ENCODE results near the gene RGS6.

The RGS6 gene

DNA sequence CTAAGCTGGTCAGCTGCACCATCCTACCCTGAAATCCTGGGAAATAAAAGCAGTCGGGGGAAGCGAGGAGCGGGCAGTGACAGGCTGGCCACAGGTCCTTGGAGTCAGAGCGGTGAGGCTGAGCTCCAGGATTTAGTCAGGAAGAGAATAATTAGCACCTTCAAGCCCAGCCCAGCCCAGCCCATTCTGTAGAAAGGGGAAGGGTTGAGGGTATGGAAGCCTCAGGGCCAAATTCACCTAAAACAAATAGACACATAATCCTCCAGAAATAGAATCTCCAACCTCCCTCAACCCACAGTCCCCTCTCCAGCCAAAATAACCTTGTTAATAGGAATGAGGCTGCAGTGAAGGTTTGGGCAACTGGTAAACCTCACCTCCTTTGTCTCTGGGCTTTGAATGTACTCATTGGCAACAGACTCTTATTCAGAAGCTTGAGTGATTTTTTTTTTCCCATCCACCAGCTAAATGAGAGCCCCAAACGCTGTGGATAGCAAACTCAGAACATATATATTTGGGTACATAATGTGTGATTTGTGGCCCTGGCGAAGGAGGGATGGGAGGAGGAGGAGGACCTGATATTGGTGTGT lies 627.5 kb downstream of the RGS6 start:
- FAIRE-seq: no peak
- no peak for DNase-seq (ENCODE audit: insufficient read length, low spot score)

DNA sequence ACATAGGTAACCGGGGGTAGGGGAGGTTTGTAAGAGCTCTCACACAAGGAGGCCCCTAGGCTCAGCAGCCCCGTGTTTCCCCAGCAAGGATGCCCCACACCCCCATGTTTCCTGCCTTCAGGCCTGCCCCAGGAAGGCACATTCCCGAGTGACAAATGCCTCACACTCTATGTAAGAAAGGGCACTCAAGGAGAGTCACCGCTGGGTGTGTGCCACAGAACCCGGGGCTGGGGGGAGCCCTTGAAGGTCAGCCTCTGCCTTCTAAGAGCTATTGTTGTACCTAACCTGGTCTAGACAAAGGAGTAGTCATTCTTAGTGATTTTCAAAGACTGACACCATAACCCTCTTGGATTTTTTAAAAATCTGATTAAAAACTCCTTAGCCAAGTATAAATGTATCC lies 628.1 kb downstream of the RGS6 start:
- no peak for FAIRE-seq
- no peak for DNase-seq (ENCODE audit: insufficient read length, low spot score)

DNA sequence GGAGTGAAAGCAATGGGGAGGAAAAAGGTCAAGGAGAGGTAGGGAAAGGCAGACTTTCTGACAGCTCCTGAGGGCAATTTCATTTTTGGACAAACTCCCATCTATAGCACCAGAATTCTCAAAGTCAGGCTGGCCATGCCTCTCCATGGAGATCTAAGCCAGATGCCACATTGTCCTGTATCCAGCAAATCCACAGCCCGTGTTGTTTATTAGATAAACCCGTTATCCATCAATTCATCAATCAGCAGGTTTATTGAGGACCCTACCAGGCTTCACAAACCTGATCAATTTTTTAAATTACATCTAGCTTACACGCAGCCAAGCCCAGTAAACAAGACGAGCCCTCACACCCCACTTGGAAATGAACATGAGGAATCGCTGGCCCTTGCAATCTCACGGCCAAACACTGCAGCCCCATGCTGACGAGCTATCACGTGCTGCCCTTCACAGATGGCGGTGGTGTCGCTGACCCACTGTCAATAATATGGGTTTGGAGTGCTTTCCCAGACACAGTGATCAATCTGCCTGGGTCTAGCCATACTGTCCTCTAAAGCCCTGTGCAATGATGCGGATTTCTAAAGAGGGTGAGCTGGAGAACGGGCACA lies 628.8 kb downstream of the RGS6 start:
- DNase-seq (ENCODE audit: insufficient read length, low spot score): no peak
- no peak for FAIRE-seq

DNA sequence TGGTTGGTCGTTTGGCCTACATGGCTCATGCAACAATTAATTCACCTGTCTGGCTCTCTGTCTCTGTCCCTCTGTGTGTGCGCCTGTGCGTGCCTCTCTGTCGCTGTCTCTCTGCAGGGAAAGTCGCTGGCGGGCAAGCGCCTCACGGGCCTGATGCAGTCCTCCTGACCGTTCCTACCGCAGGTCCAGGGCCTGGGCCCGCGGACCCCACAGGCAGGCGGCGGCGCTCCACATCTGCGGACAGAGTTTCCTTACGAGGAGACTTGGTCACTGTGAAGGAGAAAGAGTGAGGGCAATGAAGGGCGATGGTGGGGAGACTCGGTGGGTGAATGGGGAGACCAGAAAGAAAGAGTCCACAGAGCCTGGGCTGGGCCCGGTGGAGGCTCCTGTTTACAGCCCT lies 630.1 kb downstream of the RGS6 start:
- DNase-seq (ENCODE audit: insufficient read length, low spot score) (no peak), FAIRE-seq (no peak)

DNA sequence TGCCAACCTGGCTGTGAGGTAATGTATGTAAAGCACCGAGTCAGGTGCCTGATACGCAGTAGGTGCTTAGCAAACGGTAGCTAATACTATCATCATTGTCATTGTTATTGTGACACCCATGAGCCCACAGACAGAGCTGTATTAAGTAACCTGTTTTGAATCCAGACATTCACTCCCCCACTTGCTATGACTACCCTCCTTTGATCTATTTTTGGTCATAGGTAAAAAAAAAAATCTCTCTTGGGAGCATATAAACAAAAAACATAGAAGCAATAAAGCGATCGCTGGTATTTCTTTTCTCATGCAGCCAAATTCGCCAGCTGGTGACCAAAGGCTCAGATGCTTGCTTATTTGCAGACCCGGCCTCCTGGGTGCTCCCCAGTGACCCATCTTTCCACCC lies 631.4 kb downstream of the RGS6 start:
- DNase-seq (ENCODE audit: insufficient read length, low spot score): no peak
- FAIRE-seq: no peak

DNA sequence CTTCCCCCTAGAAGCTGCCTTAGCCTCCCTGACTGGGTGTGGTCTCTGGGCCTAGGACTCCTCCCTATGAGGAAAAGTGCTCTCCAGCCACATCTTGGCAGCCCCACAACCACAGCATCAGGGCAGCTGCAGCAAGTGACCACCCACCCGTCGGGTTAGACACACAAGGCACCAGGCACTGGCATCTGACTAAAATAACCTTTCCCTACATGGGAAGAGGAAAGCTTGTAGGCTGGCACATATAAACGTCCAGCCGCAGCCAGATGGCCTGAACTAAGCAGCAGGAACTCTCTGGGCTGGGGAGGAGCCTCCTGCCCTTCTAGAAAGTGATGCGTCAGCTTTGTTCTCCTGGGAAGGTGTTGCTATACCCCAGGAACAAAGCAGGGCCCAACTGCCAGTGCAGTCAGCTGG lies 632.9 kb downstream of the RGS6 start:
- FAIRE-seq (no peak), DNase-seq (ENCODE audit: insufficient read length, low spot score) (no peak)

DNA sequence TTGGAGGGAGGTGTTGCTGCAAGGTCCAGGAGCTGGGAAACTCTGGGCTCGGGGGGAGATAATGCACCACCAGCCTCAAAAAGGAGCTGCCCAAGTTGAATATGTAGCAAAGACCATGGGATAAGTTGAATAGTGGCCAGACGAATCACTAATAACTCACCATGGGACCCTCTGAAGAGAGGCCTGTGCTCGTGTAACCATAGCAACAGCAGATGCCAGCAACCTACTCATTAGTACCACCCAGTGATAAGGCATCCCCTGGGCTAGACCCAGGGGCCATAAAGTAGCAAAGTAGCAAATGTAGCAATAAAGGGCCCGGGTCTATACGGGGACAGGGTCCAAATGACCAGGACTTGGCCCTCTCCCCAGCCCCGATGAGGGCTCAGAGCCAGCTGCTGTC lies 633.7 kb downstream of the RGS6 start:
- FAIRE-seq (no peak), DNase-seq (ENCODE audit: insufficient read length, low spot score) (no peak)

DNA sequence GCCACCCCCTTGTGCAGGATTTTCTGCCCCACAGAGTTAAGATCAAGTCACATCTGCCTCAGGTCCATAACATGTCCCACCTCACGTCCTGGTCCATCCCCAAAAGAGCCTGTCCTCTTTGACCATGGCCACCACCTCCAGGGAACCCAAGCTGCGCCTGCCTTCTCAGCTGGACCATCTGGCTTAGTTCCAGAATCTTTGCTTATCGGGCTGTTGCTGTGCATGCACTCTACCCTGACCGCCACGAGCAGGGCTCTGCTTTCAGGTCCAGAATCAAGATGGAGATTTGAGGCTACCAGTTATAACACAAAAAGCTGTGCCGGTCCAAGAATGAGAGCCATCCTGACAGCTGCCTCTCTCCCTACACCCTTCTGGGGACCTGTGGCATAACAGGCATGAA lies 635.0 kb downstream of the RGS6 start:
- DNase-seq (ENCODE audit: insufficient read length, low spot score) (no peak), FAIRE-seq (no peak)

DNA sequence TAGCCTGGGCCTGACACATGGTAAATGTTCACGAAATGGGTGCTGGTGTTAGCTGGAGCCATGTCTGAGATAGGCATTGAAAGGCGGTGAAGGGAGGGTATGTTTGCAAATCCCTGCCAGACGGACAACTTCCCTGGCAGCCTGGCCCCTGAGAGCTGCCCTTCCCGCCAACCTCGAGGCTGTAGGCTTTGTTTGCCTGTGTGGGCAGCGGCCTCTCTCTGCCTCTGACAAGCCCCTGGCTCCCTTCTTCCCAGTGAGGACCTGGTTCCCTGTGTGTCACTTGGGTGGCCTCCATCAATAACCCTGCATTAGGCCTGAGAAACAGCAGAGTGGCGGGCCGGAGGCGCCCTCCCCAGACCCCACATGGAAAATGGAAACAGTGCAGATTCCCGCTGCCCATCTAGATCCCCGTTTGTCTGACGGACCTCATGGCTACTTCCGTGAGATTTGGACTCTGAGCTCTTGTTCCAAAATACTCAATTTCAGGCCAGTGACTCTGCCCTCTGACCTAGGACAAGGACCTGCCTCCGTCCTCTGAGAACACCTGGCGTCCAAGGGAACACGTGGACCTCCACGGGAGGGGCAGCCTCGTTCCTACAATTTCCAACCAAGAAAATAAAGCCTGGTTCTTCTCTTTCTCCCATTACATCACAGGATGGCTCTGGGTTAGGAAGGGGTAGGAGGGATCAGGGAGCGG lies 636.2 kb downstream of the RGS6 start:
- FAIRE-seq (no peak), DNase-seq (ENCODE audit: insufficient read length, low spot score) (no peak)

DNA sequence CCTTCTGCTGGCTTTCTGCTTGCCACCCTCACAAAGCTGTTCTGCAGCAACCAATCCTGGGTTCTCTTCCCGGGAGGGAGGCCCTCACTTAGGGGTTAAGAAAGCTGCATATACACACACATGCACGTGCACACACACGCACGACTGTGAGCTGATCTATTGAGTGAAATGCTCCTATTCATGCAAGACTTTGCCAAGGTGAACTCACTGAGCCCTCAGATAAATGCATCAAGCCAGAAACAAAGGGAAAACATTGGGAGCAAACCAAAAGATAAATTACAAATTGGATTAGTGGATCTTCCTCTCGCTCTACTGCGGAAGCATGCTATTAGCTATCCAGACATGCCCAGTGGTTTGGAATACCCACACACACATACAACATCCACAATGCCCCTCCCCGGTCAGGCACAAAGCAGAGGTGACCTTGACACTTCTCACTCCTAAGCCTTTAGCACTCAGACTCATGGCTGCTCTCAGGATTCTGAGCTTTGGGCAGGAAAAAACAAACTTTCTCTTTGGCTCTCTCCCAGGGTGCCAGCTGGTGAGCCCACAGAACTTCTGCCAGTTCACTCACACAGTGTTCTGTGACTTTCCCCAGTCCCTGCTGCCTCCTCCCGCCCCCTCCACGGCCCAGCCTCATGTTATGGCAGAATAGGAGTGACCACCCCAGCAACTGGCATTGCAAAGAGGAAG lies 641.6 kb downstream of the RGS6 start:
- no peak for DNase-seq (ENCODE audit: insufficient read length, low spot score)
- no peak for FAIRE-seq

DNA sequence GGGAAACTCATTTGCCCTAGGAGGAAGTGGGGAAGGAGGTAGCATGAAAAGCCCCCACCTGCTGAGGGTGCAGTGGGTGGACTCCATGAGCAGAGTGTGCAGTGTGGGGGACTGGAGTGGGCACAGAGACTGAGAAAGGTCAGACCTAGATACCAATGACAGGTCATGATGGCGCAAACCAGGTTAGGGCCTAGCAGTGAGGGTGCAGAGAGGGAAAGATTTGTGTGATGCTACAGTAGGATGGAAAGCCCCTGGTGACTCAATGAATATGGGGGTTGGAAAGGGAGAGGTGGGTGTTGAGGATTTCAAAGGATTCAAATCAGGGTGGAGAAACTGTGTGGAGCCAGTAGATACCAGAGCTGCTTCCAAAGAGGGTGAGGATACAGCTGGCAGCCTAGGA lies 642.5 kb downstream of the RGS6 start:
- no peak for FAIRE-seq
- DNase-seq (ENCODE audit: insufficient read length, low spot score): no peak

DNA sequence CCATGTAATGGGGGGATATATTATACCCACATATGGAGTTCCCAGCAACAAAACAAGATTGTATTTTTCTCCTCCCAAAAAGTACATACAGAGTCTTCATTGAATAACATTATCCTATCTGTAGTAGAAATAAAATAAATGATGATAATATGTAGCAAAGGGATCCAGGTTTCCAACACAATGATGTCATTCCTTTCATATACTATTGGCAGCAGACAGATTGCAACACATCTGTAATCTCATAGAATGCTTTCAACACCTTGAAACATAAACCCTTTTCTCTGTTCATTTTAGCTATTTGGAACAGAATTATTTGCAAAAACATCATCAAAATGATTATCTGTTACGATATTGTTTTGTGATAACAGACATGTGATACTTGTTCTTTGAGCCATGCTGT lies 644.0 kb downstream of the RGS6 start:
- no peak for DNase-seq (ENCODE audit: insufficient read length, low spot score)
- no peak for FAIRE-seq

DNA sequence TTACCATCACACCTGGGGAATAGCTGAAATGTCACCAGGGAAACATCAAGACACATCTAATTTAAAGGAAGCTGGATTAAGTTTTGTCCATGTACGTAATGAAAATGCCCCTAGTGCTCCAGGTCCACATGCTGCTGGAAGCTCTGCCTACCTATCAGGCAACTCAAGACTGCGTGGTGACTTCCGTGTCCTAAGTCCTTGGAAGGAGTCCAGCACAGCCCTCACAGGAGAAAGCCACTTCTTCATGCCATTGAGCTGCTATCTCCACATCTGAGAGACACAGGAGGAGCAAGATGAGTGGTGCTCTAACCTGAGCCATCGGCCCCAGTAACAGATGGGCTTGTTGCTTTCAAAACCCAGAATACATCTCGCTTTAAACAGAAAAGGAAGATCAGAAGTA lies 645.3 kb downstream of the RGS6 start:
- DNase-seq (ENCODE audit: insufficient read length, low spot score): no peak
- FAIRE-seq: no peak

DNA sequence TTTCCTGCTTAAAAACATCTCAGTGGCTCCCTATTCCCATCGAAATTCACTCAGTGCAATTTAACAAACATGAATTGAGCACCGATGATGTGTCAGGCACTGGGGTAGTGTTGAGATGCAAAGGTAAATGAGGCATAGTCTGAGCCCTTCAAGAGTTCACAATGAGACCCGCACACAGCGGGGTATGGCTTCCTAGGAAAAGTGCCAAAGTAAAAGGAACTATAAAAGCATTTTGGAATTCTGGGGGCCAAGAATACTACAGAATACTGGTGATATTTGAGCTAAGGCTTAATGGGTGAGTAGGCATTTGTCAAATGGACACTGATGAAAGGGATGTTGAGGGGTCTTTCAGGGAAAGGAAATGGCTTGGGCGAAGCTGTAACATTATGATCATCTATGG lies 646.3 kb downstream of the RGS6 start:
- no peak for FAIRE-seq
- DNase-seq (ENCODE audit: insufficient read length, low spot score): no peak

DNA sequence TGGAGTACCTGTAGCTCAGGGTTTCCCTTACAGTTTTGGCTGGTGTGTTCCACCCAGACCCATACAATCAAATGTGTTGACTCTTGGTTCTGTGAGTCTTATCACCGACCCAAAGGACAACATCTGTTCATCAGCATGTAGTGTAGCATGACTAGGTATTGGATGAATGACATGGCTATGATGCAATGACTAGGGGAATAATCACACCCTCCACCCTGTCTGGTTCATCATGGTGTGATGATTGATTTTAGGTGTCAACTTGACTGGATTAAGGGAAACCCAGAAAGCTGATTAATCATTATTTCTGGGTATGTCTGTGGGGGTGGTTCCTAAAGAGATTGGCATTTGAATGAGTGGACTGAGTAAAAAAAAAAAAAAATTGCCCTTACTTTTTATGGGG lies 650.4 kb downstream of the RGS6 start:
- DNase-seq (ENCODE audit: insufficient read length, low spot score) (no peak), FAIRE-seq (no peak)

DNA sequence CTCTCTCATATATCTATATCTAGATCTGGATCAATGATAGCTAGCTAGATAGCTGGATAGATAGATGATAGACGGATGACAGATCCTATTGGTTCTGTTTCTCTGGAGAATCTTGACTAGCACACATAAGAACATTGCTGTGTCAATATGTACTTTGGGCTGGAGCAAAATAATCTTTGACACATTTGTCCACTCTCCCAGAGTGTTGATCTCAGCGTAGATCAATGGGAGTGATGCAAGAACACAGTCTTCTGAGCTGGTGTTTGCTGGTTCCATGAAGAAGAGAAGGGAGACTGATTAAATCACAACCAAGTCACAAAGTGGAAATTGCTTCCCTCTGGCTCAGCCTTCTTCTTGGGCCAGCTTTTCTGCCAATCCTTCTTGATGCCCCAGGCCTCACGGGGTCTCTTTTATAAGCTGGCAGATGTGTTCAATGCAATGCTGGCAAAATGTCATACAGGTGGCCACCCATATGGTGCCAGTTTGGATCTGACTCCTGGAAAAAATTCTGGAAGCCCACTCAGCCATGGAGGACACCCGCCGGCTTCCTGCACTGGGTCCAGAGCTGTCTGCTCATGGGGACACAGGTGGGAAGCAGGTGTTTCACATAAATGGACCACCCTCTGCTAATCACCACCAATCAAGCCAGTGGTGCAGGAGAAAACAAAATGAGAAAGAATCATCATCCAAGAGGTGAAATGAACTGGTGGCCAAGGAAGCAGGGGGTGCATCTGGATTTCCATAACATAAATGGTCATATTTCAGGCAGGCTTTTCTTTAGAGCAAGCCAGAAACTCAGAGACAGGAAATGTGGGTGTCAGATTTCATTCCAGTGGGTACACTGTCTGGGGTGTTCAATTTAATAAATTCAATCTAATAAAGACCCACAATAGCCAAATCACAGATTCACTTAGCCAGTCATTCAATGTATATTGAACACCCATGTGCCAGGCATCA lies 651.4 kb downstream of the RGS6 start:
- FAIRE-seq (no peak), DNase-seq (ENCODE audit: insufficient read length, low spot score) (no peak)

DNA sequence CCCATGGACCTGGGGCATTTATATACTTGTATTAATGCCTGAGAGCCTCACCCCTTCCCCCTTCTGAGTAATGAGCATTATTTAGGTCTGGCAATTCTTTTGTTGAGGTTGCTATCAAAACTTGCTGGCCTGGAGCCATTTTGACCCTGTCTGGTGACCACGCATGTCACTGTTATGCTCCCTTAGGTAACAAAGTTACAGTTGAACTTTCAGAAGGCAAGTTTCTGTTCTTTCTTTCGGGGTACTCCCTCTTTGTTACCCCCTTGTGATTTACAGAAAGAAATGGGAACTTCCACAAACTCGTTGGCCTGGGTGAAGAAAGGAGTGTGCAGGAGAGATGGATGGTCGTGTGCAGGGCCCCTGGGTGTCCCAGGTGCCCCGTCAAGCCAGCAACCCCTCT lies 656.3 kb downstream of the RGS6 start:
- FAIRE-seq (no peak), DNase-seq (ENCODE audit: insufficient read length, low spot score) (no peak)

DNA sequence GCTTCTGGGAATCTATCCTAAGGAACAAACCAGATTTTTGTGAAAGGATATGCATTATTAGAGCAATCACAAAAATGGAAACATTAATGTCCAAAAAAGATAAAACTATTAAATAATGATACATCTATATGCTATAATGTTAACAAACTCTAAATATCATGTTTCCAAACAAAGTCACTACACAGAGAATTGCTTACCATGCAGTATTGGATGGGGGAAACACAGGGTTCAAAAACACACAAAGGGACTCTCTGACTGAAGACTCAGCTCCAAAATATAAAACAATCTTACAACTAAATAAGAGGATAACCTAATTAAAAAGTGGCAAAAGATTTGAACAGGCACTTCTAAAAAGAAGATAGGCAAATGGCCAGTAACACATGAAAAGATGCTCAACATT lies 657.4 kb downstream of the RGS6 start:
- FAIRE-seq: no peak
- DNase-seq (ENCODE audit: insufficient read length, low spot score): no peak

DNA sequence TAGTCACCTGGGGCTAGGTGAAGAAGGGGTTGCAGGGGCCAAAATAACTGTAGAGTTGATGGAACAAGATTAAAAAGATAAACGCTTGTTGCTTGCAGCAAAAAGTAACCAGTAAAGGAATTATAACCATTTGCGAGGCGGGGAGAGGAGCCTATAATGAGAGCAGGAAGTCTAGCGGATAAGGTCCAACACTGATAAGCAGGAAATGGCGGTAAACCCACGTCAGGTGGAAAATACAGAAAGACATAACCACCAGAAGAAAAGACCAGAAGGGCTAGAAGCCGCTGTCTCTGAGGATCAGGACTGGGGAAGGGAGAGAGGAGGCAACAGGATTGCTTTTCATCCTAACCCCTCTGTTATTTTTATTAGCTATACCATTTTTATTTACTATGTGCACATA lies 658.3 kb downstream of the RGS6 start:
- no peak for FAIRE-seq

DNA sequence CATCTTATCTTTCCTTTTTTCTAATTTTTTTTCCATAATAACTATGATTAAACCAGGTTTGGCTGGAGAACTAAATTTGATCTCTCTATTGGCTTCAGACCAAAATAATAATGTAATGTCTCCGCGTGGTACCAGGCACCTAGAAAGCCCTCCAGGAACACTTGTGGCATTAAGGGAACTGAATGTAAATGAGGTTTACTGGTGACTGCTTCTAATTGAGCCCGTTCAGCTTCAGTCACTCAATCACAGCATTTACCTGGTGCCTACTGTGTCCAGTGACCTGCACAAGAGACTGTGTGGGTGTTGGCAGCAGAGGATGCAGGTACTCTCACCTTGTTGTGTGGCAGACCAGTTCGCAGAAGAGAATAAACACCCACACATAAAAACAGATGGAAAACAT lies 659.2 kb downstream of the RGS6 start:
- DNase-seq (ENCODE audit: insufficient read length, low spot score) (no peak), FAIRE-seq (no peak)

More for the DNA sequence above, 658.3 kb downstream of the RGS6 start:
- DNase-seq (ENCODE audit: insufficient read length, low spot score): no peak
